Measurements from ENCODE around the gene DNTTIP2.

- TF ChIP-seq RXRA (IDR thresholded peaks at IDR 0.05; ENCODE audit: borderline replicate concordance, low read depth) (no peak), NRF1 (IDR thresholded peaks at IDR 0.05; ENCODE audit: low read depth, low read length) (no peak), CTCF (IDR thresholded peaks at IDR 0.05) (no peak), FOSL2 (IDR thresholded peaks at IDR 0.05; ENCODE audit: borderline replicate concordance, low read depth) (no peak), YY1 (IDR thresholded peaks at IDR 0.05; ENCODE audit: low read depth) (no peak), USF2 (IDR thresholded peaks at IDR 0.05; ENCODE audit: borderline replicate concordance, low read depth, low read length) (no peak), JUND (IDR thresholded peaks at IDR 0.05) (no peak), EZH2phosphoT487 (IDR thresholded peaks at IDR 0.05; ENCODE audit: borderline replicate concordance, low read depth) (no peak), POLR2AphosphoS5 (IDR thresholded peaks at IDR 0.05; ENCODE audit: low read depth, low read length) (no peak), REST (IDR thresholded peaks at IDR 0.05; ENCODE audit: low read depth, low read length) (no peak), RCOR1 (IDR thresholded peaks at IDR 0.05; ENCODE audit: low read length) (no peak), EP300 (IDR thresholded peaks at IDR 0.05; ENCODE audit: borderline replicate concordance in 1 of 2, low read depth in 1 of 2, low read length in 1 of 2) (no peak), CHD2 (IDR thresholded peaks at IDR 0.05; ENCODE audit: low read length, partially characterized antibody) (no peak)
These were observed 58.2 kb downstream of the DNTTIP2 start for GRCh38 chr1:93820554-93821422.

Data from SK-N-SH (cell line).